ENCODE measurements around the gene CDKL5.

Gene CDKL5

DNA sequence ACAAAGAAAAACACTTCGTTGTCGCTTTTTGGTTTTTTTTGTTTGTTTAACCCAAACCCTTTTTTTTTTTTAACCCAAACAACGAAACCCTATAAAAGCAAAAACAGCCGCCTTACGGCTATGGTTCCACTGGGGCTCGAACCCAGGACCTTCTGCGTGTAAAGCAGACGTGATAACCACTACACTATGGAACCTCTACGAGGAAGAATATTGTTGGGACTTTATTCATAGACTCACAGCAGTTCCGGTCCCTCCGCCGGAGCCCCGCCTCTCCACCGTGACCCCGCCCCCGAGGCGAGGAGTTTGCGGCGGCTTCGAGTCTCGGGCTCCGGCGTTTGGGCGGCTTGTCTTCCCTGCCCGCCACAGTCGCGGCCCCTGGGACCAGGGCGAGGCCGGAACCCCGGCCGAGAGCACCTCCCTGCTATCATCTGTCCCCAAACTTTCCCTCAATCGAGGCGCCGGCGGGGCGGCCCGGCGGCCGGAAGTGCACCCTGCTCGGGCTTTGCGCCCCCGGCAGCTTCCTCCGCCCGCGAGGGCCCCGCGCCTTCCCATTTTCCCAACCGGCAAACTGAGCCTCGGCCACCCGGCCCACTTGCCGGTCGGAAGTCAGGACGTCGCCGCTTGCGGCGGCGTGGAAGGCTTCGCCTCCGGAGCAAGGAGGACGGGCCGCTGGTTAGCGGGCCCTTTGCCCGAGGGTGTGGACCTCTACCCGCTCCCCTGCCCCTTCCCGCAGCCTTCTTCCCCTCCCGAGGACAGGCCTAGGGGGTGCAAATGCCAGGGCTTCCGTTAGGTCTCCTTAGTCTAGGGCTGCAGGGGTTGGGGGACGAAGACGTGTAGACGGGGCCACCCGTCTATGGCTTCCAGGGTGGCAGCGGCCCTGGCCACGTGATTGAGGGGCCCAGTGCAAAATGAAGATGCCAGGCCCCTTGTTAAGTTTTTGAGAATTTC, 249.7 kb downstream of the CDKL5 start:
- H3K27ac Mint-ChIP-seq, result peak overlapping the region; percentile 25 to 46 (median 27)
- peak overlapping the region; percentile 81 to 88 (median 84) for H3K4me3 Mint-ChIP-seq
- TF ChIP-seq, protein P1, sequence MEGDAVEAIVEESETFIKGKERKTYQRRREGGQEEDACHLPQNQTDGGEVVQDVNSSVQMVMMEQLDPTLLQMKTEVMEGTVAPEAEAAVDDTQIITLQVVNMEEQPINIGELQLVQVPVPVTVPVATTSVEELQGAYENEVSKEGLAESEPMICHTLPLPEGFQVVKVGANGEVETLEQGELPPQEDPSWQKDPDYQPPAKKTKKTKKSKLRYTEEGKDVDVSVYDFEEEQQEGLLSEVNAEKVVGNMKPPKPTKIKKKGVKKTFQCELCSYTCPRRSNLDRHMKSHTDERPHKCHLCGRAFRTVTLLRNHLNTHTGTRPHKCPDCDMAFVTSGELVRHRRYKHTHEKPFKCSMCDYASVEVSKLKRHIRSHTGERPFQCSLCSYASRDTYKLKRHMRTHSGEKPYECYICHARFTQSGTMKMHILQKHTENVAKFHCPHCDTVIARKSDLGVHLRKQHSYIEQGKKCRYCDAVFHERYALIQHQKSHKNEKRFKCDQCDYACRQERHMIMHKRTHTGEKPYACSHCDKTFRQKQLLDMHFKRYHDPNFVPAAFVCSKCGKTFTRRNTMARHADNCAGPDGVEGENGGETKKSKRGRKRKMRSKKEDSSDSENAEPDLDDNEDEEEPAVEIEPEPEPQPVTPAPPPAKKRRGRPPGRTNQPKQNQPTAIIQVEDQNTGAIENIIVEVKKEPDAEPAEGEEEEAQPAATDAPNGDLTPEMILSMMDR (IDR thresholded peaks at IDR 0.05; ENCODE audit: unreplicated experiment in 3 of 3), result no peak
- peaks cover 21% of the 10 kb centered on the region for H3K9me3 Mint-ChIP-seq
- H3K36me3 Mint-ChIP-seq (ENCODE audit: low read depth), result no peaks in the 10 kb centered on the region
- no peaks in the 10 kb centered on the region for H3K27me3 Mint-ChIP-seq (ENCODE audit: low read depth)
- no peaks in the 10 kb centered on the region for H3K4me1 Mint-ChIP-seq

DNA sequence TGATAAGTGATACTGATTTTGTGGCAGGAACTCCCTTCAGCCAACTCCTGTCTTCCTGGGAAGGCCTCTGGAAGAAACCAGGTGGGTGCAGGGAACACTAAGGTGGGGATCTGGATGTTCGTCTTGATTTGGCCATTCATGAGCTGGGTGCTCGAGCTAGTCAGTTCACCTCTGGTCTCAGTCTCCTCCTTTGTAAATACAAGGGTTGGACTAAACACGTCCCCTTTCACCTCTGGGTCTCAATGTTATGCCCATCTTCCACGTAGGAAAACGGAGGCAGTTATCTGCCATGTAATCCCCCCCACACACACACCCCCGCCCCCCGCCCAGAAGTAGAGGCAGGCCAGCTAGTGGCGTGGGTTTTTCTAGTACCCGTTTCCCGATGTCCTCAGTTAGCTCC, 250.6 kb downstream of the CDKL5 start:
- H3K4me3 Mint-ChIP-seq, result peak overlapping the region; percentile 78 to 81 (median 80)
- TF ChIP-seq, protein P1 (IDR thresholded peaks at IDR 0.05; ENCODE audit: unreplicated experiment in 3 of 3), result no peak
- peak overlapping the region in 1 of 3 experiments; percentile 64 for H3K27ac Mint-ChIP-seq
- no peaks in the 10 kb centered on the region for H3K4me1 Mint-ChIP-seq
- H3K36me3 Mint-ChIP-seq (ENCODE audit: low read depth), result no peaks in the 10 kb centered on the region
- peaks cover 18% of the 10 kb centered on the region for H3K9me3 Mint-ChIP-seq
- H3K27me3 Mint-ChIP-seq (ENCODE audit: low read depth), result no peaks in the 10 kb centered on the region

DNA sequence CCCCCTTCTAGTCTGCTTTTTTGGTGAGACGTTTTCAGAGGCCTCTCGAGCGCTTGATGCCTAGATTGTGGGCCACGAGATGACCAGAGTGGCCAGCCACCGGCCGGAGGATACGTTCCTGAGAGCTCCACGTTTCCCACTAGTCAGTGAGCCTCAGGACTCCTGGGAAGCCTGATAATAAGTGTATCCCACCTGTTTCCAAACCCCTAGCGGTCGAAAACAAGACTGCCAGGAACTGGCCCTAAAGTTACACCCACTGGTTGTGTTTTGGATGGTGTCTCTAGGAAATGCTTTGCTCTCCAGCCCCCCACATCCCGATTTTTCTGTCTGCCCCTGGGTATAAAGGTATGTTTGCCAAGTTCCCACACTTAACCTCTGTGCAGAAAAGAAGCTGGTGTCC, 251.1 kb downstream of the CDKL5 start:
- no peaks in the 10 kb centered on the region for H3K4me1 Mint-ChIP-seq
- TF ChIP-seq, protein P1 (IDR thresholded peaks at IDR 0.05; ENCODE audit: unreplicated experiment in 3 of 3), result peak; percentile 14 to 27 (median 23)
- H3K9me3 Mint-ChIP-seq, result peaks cover 18% of the 10 kb centered on the region
- H3K4me3 Mint-ChIP-seq, result peak overlapping the region; percentile 78 to 81 (median 80)
- no peaks in the 10 kb centered on the region for H3K36me3 Mint-ChIP-seq (ENCODE audit: low read depth)
- no peaks in the 10 kb centered on the region for H3K27me3 Mint-ChIP-seq (ENCODE audit: low read depth)
- peak overlapping the region in 1 of 3 experiments; percentile 64 for H3K27ac Mint-ChIP-seq

DNA sequence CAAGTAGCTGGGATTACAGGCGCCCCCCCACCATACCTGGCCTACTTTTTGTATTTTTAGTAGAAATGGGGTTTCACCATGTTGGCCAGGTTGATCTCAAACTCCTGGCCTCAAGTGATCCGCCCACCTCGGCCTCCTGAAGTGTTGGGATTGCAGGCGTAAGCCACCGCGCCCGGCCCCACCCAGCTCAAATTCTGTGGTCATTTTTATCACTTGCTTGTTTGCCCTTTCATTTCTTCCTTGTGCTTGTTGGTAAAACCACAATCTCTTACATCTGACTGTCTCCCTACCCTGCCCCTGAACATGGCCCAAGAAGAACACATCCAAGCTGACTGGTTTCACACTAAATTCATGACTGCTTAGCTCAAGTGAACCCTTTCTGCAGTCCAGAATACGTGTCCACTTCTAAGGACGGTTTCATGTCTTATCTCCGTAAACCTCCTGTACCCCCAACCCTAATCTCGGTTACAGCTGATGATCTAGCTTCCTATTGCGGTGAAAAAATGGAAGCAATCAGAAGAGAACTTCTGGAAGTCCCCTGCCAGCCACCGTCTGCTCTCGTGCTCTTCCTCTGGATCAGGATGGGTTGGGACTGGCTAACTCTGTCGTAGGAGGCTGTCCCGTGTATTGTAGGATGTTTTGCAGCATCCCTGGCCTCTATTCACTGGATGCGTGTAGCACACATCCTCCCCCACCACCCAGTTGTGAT, 251.9 kb downstream of the CDKL5 start:
- Mint-ChIP-seq H3K27ac (no peak overlapping the region), H3K36me3 (ENCODE audit: low read depth) (no peaks in the 10 kb centered on the region), H3K4me3 (peak overlapping the region; percentile 32 to 81 (median 59)), H3K27me3 (ENCODE audit: low read depth) (no peaks in the 10 kb centered on the region), H3K9me3 (peaks cover 18% of the 10 kb centered on the region), H3K4me1 (no peaks in the 10 kb centered on the region)
- TF ChIP-seq, protein P1 (IDR thresholded peaks at IDR 0.05; ENCODE audit: unreplicated experiment in 3 of 3), result no peak

DNA sequence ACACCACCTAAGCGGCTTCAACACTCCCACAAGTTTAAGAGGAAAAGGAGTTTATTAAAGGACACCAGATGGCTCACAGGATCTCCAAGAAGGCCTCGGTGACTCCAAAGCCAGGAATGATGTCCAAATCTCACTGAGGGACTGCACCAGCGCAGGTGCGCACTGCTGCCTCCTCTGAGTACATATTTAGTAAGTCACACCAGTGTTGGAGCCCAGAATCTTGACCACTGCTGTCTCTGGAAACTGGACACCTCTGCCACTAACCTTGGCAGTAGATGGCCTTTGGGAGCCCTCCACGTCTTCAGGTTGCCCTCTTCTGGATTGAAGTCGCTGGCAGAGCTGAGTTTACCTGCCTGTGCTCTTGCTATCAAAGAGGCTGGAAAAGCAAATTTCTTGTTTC, 256.6 kb downstream of the CDKL5 start:
- no peak overlapping the region for H3K4me3 Mint-ChIP-seq
- no peaks in the 10 kb centered on the region for H3K27me3 Mint-ChIP-seq (ENCODE audit: low read depth)

More for the DNA sequence above, 256.6 kb downstream of the CDKL5 start:
- no peaks in the 10 kb centered on the region for H3K36me3 Mint-ChIP-seq (ENCODE audit: low read depth)
- TF ChIP-seq, protein P1 (IDR thresholded peaks at IDR 0.05; ENCODE audit: unreplicated experiment in 3 of 3), result no peak
- peaks cover 17% of the 10 kb centered on the region for H3K9me3 Mint-ChIP-seq
- H3K27ac Mint-ChIP-seq, result no peak overlapping the region
- H3K4me1 Mint-ChIP-seq, result no peaks in the 10 kb centered on the region
